ENCODE measurements around the gene C12orf42. TPM values are rescaled to one million over a fixed set of nuclear protein-coding genes. Genes with fewer than 3 reads are reported as not detected.

Gene C12orf42
- total RNA-seq, 1 donor from 2014 or later, result 2.3 TPM

DNA sequence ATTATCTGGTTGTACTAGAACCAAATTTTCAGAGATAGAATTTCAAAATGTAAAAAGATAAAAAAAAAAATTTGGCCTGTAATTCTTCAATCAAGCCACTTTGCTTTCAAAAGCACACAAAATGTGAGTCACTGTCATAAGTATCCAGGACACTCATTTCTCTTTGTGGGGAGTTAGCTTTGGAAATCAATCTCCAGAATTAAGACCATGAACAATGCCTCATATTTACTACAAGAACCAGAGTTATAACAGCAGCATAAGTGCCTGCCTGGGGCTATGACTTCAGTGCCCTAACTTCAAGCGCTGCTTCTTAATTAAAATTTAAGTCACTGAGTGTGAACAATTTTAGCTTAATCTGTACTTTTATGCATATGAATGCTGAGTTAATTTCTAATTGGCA lies 162.1 kb downstream of the C12orf42 start:
- no peak for DNase-seq

DNA sequence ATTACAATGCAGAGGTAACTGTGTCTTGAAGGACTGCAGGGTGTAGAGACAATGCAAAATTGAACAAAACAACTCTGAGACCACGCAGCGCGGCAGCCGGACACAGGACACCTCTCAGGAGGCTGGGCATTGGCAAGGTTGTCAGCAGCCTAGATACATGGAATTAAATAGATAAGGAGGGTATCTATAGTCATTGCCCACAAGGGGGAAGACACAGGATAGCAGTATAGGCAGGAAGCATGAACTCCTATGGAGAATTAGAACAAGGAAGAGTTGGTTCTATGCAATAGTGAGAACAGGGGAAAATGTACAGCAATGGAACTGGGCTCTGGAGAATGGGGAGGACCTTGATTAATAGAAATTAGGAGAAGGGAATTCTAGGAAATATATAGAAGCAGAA lies 164.1 kb downstream of the C12orf42 start:
- no peak for DNase-seq

DNA sequence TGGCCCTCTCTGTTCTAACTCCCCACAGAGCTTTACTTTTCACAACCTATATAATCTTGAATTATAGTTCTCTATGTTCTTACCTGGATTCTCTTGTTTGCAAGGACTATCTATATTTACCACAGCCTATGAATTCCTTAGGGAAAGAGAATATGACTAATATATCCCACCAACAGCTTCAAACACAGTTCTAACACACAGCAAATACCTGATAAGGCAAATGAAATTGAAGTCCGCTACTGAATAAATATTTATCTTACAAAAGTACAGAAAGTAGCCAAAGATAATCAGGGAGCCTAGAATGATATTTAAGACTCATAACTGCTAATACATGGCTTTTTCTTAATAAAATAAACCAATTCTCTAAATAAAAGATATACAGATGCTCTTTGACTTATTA lies 165.1 kb downstream of the C12orf42 start:
- no peak for DNase-seq

DNA sequence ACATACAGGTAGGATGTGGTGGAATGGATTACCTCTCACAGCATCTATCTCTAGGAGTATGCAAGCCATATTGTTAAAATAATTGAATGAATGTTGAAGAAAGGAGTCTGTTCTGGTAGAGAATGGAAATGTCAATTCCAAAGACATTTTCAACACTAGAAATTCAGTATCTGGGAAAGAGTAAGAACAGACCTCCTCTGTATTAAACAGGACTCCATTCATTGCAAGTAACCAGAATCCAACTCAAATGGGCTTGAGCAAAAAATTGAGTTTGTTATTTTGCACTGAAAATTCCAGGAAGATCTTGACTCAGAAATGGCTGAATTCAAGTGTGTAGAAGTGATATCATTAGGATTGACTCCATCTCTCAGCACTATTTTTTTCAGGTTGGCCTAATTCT lies 168.1 kb downstream of the C12orf42 start:
- DNase-seq, result no peak

DNA sequence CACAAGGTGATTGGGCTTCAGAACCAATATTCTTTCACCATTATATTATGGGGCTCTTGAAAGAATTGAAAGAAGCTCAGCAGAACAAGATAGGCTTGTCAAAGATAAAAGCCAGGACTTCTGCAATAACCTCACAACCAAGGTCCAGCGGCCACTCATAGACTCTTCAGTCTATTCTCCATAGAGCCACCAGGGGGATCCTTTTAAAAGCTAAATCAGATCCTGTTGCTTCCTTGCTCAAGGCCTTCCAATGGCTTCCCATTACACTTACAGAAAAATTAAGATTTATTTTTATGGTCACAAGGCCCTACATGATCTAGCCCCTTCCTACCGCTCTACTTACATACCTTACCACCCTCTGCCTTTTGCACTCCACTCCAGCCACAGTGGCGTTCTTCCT lies 169.6 kb downstream of the C12orf42 start:
- DNase-seq, result no peak

DNA sequence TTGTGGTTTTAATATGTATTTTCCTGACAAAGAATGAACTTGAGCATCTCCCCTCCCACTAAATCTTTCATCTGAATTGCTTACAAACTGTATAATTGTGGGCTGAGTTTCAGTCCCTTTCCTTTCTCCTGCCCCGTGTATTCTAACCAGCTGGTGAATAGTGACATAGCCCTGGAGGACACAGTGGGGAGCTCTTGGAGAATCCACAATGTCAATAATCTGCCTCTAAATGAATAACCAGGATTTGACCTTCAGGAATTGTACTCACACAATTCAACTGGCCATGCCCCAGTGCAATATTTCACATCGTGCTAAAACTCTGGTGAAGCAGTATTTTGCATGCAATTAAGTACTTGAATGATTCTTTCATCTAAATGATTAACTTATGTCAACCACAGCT lies 177.2 kb downstream of the C12orf42 start:
- no peak for DNase-seq

DNA sequence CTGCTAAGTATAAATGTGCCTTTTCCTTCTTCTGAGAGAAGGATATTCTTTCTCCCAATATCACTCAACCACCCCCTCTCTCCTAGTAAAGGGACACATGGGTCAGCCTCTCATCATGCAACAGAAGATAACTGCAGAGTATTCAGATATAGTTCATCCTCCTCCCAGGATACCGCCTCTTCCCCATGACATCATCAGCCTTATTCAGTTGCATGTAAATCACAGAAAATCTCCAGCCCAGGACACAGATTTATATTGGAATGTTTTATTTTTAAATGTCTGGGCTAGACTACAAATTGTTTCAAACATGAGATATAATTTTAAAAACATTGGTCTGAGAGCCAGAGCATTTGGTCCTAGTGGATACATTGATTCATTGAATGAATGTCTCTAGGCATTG lies 178.5 kb downstream of the C12orf42 start:
- no peak for DNase-seq

DNA sequence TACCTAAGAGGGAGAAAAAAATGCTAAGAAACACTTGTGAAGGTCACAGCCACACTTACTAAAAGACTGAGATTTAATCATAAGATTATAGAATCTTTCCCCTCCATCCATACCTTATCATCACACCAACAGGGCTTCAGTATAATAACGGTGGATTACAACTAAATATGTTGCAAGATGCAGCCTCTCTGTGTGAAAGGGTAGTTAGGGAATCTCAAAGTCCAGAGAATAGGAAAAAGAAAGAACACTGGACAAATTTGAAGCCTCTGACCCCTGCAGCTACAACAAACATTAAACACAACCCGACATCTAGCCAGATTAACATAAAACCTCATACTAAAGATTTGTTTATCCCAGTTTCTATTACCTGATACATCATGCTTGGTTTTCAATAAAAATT lies 181.0 kb downstream of the C12orf42 start:
- no peak for DNase-seq

DNA sequence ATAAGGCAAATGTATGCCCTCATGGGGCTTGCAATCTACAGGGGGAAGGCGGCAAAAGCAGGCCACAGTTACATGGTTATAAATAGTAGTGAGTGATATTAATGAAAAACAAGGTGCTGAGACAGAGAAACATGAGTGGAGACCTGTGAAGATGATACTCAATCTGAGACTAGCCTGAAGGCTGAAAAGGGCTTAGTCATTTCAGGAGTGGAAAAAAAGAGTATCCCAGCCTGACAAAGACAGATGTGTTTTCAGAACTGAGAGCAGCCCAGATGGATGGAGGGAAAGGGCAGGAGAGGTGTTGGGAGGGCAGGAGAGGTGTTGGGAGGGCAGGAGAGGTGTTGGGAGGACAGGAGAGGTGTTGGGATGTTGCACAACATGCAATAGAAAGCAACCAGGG lies 181.9 kb downstream of the C12orf42 start:
- no peak for DNase-seq

DNA sequence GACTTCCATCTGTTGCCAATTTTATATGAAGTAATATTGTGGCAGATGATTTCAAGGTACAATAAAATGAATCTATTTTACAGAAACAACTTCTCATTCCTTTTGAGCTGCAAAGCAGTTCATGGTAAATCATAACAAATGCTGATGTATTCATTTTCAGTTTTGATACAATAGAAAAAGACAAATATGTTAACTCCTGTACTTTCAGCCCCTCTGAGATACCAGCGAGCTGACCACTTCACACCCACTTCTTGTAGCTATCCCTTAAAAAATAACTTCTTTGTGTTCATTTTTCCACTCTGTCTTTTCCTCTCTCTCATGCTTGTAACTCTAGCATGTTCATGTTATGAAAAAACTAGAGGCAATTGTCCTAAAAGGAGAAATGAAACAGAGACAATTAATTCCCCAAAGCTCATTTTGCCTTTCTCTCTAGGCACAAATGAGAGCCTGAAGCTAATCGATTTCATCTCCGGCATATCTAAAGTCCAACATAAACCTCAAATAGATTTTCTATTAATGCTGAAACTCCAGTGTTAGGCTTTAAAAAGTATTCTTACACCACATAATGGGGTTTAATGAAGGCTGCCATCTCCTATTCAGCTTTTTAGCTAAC lies 182.9 kb downstream of the C12orf42 start:
- DNase-seq, result no peak

DNA sequence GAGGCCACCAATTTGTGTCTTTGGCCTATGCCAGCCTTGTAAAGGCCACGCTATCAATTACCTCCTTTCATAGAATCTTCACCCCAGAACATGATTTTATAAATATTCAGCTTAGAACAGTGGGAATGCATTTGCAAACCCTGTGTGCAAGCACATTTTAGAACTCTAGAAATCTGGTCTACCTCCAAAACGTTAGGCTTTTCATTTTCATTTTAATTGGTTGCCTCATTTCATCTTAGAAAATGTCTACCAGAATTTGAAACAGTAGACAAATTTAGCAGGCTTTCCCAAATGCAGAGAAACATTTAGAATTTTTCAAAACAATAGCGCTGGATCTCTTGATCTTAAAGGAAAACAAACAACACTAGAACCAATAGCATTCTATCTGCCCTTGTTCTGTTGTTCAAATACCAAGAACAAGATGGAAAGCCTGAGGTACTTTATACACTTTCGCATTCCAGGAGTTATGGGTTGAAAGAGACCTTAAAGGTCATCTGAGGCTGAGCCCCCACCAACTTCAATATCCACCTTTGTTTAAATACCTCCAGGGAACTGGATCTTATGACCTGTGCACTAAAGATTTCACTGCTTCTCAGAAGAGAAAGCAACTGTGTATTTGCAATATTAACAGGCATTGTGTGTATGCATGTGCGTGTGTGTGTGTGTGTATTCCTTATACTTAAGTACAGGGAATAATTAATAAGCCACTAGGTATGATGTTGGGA lies 185.1 kb downstream of the C12orf42 start:
- DNase-seq, result no peak

DNA sequence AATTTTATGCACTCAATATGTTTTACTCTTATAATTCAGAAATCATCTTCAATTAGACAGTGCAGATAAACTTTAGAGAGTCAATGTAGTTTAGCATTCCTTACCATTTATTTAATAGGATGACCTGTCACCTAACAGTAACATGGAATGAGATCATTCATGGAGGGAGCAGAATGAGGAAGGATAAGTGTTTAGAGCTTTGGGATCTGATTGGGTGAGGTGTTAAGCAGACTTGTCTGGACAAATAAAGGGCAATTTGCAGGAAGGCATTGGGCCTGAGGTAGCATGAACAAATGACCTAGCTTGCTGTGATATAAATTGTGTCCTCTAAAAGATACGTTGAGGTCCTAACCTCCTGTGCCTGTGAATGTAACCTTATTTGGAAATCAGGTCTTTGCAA lies 187.4 kb downstream of the C12orf42 start:
- no peak for DNase-seq

DNA sequence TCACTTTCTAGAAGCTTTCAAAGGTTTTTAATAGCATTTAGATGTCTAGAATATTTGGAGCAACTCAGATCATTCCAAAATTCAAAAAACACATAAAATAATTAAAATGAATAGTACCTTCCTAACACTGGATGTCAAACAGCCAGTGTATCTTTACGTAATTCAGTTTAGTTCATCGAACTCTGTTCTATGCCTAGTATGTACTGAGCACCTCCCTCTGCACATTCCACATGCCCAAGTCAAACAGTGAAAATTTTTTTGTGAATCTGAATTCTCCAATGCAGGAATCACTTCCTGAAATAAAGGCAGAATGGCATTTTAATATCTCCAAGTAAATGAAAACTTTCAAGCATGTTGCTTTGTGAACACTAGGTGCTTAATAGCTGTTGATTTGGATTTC lies 192.3 kb downstream of the C12orf42 start:
- DNase-seq, result no peak

DNA sequence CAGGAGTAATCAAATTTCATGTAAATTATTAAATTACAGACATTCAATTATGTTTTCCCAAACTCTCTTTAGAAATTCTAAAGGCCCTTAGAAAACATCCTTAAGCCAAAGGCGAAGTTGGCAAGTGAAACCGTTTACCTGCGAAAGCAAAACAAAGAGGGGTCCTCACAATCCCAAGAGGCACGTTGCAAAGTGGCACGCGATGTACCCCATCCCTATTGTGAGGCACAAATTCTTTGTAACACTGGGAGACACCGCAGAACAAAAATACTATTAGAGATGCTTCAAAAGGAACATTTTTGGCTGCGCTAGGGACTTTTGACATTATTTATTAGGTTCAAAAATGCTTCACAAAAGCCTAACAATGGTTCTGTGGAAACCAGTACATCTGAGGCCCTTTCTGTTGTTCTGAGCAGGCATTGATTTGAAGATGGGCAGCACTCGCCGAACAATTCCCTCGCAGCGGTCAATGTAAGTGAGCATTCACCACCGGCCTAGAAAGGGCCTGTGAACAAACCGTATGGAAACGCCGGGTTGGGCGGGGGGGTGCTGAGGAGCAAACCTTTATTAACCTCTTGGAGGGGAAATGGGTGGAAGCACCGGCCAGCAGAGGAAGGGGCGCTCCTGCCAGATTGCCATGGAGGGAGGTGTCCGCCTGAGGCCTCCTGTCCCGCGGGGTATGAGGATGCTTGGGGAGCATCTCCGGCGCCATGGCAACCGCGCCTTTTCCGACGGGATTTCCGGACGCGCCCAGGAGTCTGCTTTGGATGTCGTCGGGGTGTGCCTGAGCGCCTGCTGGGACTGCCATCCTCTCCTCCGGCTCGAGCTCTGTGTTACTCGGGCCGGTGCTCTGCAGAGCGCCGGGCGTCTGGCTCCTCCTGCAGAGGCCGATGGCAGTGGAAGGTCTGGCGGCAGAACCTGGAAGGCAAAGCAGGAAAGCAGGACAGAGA lies 193.9 kb downstream of the C12orf42 start:
- DNase-seq, result no peak

DNA sequence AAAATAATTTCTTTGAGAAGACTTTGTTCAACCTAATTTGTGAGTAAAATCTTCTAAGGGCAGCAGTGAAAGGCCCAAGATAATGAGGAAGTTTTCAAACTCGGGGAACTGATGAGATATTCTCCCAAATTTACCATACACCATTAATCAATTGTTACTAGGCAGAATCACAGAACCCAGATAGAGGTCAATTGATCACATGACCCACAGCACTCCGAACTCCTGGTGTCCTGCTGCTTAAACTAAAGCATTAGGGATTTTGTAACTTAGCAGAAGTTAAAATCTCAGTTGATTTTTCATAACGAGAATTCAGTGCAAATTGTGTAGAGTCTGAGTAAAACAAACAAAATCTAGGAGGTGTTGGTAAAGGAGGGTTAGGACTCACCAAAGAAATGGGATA lies 207.8 kb downstream of the C12orf42 start:
- DNase-seq, result no peak

DNA sequence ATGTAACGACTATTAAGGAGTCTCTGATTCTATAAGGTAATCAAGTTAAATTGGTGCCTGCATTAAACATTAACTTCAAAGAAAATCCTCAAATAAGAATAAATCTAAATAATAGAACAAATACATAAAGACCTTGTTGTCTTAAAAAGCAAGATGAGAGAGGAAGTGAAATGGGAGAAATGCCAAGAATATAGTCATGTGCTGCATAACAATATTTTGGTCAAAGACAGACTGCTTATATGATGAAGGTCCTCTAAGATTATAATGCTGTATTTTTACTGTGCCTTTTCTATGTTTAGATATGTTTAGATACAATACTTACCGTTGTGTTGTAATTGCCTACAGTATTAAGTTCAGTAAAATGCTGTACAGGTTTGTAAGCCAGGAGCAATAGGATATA lies 213.6 kb downstream of the C12orf42 start:
- no peak for DNase-seq

DNA sequence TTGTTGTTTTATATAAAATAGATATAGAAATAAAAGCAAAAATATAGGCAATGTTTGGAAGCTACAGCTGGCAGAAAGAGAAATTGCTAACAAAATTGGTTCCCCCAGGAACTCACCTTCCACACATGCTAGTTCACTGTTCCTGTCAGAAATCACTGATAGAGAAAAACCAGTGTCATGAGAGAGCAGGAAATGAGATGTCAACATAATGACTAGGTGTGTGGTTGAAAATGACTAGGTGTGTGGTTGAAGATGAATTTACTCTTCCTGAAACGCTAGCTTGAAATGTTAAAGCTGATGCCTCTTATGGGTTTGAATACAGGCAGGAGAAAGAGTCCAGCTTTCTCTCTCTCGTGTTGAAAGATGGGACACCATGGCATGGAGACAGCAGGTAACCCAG lies 216.3 kb downstream of the C12orf42 start:
- DNase-seq, result no peak

DNA sequence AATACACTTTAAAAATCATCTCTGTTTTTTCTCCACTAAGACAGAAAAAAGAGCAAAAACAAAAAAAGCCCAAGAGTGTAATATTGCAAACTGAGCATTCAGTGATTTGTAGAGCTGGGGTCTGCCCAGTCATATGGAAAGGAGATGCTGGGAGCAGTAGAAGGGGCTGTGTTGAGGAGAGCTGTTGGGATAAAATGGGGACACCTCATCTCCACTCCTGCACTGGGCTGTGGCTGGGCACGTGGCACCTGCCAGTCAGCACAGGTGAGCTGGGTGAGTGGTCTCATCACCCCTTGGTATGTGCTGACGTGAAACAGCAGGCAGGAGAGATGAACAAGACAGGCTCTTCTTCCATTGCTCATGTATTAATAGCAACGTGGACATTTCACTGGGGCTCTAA lies 217.4 kb downstream of the C12orf42 start:
- no peak for DNase-seq

DNA sequence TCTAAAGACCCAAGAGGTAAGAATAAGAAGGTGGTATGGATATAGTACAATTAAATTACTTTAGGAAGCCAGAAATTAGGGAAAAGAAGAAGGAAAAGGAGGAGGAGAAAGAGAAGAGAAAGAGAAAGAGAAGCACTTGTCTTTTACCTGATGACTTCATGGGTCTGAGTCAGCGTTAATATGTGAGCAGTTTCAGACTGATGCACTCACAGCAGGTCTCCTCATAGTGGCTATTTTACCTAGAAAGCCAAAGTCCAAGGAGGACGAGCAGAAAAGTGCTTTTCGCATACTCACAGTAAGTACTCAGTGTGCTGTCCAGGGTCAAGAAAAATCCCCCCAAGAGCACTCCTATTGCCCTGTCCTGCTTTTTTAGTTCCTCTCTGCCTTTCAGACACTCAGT lies 222.1 kb downstream of the C12orf42 start:
- DNase-seq, result no peak

DNA sequence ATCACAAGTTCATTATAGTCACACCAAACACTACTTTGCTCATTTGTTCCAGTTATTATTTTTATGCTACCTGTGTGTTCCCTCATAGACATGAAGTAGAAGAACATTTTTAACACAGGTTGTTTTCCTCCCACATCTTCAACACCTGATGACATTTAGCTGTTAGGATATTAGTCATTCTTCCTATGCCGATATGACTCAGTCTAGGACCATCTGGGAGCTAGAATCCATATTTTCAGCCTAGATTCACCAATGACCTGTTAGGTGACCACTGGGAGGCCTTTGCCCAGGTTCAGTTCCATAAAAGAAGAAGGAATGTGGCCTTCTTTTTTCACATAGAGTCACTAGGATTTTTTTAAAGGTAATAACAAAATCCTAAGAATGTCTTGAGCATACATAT lies 222.8 kb downstream of the C12orf42 start:
- no peak for DNase-seq

DNA sequence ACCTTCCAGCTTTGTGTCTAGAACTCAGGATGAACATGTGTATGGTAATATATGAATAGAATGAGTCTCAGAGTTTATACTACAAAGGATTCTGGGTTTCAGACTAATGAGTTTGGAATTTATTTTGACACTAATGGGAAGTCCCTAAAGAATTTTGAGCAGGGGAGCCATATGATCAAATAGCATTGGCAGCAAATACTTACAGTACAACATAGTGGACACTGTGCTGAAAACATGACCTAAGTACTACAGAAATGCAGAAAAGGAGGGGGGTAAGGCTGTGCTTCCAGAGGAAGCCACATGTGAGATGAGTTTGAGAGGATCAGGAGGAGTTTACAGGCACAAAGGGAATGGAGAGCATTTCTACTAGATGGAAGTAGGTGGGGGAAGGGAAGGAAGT lies 225.8 kb downstream of the C12orf42 start:
- DNase-seq, result no peak

DNA sequence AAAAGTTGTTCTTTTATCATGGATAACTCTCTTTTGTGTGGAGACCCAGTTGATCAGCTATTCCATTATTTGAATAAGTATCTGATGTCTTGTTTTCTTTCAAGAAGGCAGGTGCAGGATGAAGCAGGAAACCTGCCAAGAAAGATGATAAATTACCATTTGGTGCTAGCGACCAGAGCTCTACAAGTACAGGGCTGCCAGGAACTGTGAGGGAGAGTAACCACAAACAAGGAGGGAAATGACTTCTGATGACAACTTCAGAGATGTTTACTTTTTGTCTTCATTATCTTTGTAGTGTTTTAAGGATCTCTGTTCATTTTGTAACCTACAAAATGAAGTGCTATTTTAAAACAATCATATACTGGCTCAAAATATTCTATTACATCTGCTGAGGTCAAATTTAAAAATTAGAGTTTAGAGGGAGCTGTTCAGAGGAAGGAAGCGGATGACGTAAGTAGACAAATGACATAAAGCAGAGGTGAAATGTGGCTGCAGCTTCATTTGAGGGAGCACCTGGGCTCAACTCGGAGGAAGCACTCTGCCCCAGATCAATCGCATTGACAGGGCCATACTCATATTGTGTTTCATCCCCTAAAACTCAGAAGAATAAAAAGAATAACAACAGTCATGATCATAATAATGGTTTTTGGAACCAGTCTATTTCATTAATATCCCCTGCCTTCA lies 226.8 kb downstream of the C12orf42 start:
- DNase-seq, result no peak

DNA sequence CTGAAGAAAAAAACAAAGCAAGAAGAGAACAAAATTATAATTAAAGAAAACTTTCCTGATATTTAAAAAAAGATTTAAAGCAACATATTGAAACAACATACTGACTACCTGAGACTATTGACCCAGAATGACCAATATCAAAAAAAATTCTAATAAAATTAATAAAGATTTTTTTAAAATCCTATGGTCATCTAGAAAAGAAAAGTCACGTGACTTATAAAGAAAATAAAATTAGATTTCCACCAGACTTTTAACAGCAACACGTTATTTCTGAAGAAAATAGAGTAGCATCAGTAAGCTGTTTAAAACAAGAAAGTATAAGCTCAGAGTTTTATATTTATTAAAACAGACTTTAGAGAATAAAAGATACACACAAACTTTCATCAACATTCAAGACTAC lies 238.0 kb downstream of the C12orf42 start:
- no peak for DNase-seq

Measured in occipital lobe (tissue), 2 donors.